HEK293T (cell line): Measurements from ENCODE around the gene VWC2L.

ENCODE experiments used
- CTCF ChIA-PET: fragments of 350-600 bp; formaldehyde crosslinking; extraction: SDS; loops from one replicate; lab custom pipeline; 2021; ENCODE audit warnings: antibody characterized with exemption, inconsistent platforms; lab: Yijun Ruan, JAX
- POLR2A ChIA-PET: fragments of 350-600 bp; formaldehyde crosslinking; extraction: SDS; loops from one replicate; lab custom pipeline; 2020; ENCODE audit warnings: antibody characterized with exemption, inconsistent platforms; lab: Yijun Ruan, JAX
- DNase-seq: peaks from one replicate; pipeline ENCODE4 v3.0.0; 2012; ENCODE audit warnings: mixed read lengths; ENCODE audit errors: extremely low spot score
- ARNT ChIP-seq: fragments of 450-650 bp; IDR thresholded peaks from 2 replicates; pipeline ENCODE4 v1.6.1; 2017; ENCODE audit warnings: mild to moderate bottlenecking
- BHLHE40 ChIP-seq: fragments of 450-650 bp; IDR thresholded peaks from 2 replicates; pipeline ENCODE4 v1.6.1; 2016; ENCODE audit warnings: mild to moderate bottlenecking, moderate library complexity, borderline replicate concordance
- CTBP1 ChIP-seq: fragments of 450-650 bp; IDR thresholded peaks from 2 replicates; pipeline ENCODE4 v1.6.1; 2016; ENCODE audit warnings: borderline replicate concordance
- ELF4 ChIP-seq: fragments of 450-650 bp; IDR thresholded peaks from 2 replicates; pipeline ENCODE4 v1.6.1; 2017; ENCODE audit warnings: antibody characterized with exemption
- FOXA1 ChIP-seq: fragments of 450-650 bp; IDR thresholded peaks from 2 replicates; pipeline ENCODE4 v1.6.1; 2016; ENCODE audit warnings: mild to moderate bottlenecking
- FOXK2 ChIP-seq: fragments of 450-650 bp; IDR thresholded peaks from 2 replicates; pipeline ENCODE4 v1.6.1; 2016; ENCODE audit warnings: mild to moderate bottlenecking
- FOXM1 ChIP-seq: fragments of 450-650 bp; IDR thresholded peaks from 2 replicates; pipeline ENCODE4 v1.6.1; 2017; ENCODE audit warnings: mild to moderate bottlenecking, borderline replicate concordance
- HDGF ChIP-seq: fragments of 450-650 bp; IDR thresholded peaks from 2 replicates; pipeline ENCODE4 v1.6.1; 2017; ENCODE audit warnings: antibody characterized with exemption, borderline replicate concordance
- L3MBTL2 ChIP-seq: fragments of 450-650 bp; conservative IDR thresholded peaks from 2 replicates; pipeline ENCODE4 v1.6.1; 2016; ENCODE audit warnings: mild to moderate bottlenecking
- LEF1 ChIP-seq: fragments of 450-650 bp; IDR thresholded peaks from 2 replicates; pipeline ENCODE4 v1.6.1; 2017; ENCODE audit warnings: mild to moderate bottlenecking, borderline replicate concordance
- NFRKB ChIP-seq: fragments of 450-650 bp; IDR thresholded peaks from 2 replicates; pipeline ENCODE4 v1.6.1; 2016; ENCODE audit warnings: mild to moderate bottlenecking, moderate library complexity
- PKNOX1 ChIP-seq: fragments of 450-650 bp; IDR thresholded peaks from 2 replicates; pipeline ENCODE4 v1.6.1; 2016
- SP1 ChIP-seq: fragments of 450-650 bp; IDR thresholded peaks from 2 replicates; pipeline ENCODE4 v1.6.1; 2017
- SUZ12 ChIP-seq: fragments of 450-650 bp; IDR thresholded peaks from 2 replicates; pipeline ENCODE4 v1.6.1; 2016; ENCODE audit warnings: mild to moderate bottlenecking
- TARDBP ChIP-seq: fragments of 450-650 bp; IDR thresholded peaks from 2 replicates; pipeline ENCODE4 v1.6.1; 2016
- ZNF384 ChIP-seq: fragments of 450-650 bp; IDR thresholded peaks from 2 replicates; pipeline ENCODE4 v1.6.1; 2016

The VWC2L gene

GRCh38 chr2:214560618-214561190, 149.8 kb downstream of the VWC2L start:
- POLR2A ChIA-PET = no interaction called here
- CTCF ChIA-PET = no interaction called here
- TF ChIP-seq ARNT (no peak), ZNF384 (no peak), ELF4 (no peak), HDGF (no peak), PKNOX1 (no peak), NFRKB (no peak), TARDBP (no peak), FOXA1 (no peak), L3MBTL2 (no peak), CTBP1 (no peak), SP1 (no peak), FOXK2 (no peak), BHLHE40 (no peak), FOXM1 (no peak)
- DNase-seq = no peak

- ChIA-PET POLR2A (no interaction called here), CTCF (no interaction called here)
- DNase-seq = no peak
- TF ChIP-seq NFRKB (no peak), ELF4 (no peak), SP1 (no peak), BHLHE40 (no peak), ARNT (no peak), FOXK2 (no peak)
Measured at GRCh38 chr2:214565246-214565645, 154.4 kb downstream of the VWC2L start.

GRCh38 chr2:214566457-214566856, 155.6 kb downstream of the VWC2L start:
- TF ChIP-seq PKNOX1 = no peak
- no peak for TF ChIP-seq LEF1
- no peak for TF ChIP-seq TARDBP
- no peak for TF ChIP-seq SUZ12
- TF ChIP-seq L3MBTL2 = no peak
- no peak for TF ChIP-seq ELF4
- TF ChIP-seq HDGF = no peak
- TF ChIP-seq SP1 = no peak
- no peak for TF ChIP-seq FOXA1
- no peak for TF ChIP-seq FOXM1
- no peak for TF ChIP-seq NFRKB
- no peak for TF ChIP-seq BHLHE40
- no peak for TF ChIP-seq ZNF384
- no peak for TF ChIP-seq CTBP1
- no peak for TF ChIP-seq FOXK2
- TF ChIP-seq ARNT = no peak
- ChIA-PET CTCF (no interaction called here), POLR2A (no interaction called here)
- no peak for DNase-seq

- DNase-seq = no peak
- ChIA-PET CTCF (no interaction called here), POLR2A (no interaction called here)
Measured at GRCh38 chr2:214569419-214570035, 158.7 kb downstream of the VWC2L start.

GRCh38 chr2:214574084-214574781, 163.4 kb downstream of the VWC2L start:
- no peak for DNase-seq
- POLR2A ChIA-PET = no interaction called here
- CTCF ChIA-PET = interaction anchor here (0.6 kb wide), 1 partner anchor 52 kb away, joined by 3 read pairs; no protein-coding TSS in a partner anchor
- TF ChIP-seq HDGF (no peak), SUZ12 (no peak), FOXA1 (no peak), FOXK2 (no peak), L3MBTL2 (no peak), FOXM1 (no peak)

More at GRCh38 chr2:214569419-214570035, 158.7 kb downstream of the VWC2L start:
- TF ChIP-seq NFRKB (no peak), LEF1 (no peak), TARDBP (no peak), BHLHE40 (no peak), FOXK2 (no peak), CTBP1 (no peak), ELF4 (no peak), PKNOX1 (no peak), SP1 (no peak)

GRCh38 chr2:214575030-214575429, 164.2 kb downstream of the VWC2L start:
- ChIA-PET POLR2A (no interaction called here), CTCF (no interaction called here)
- TF ChIP-seq L3MBTL2 (no peak), SUZ12 (no peak), CTBP1 (no peak), ARNT (no peak), FOXM1 (no peak), TARDBP (no peak), FOXK2 (no peak), ELF4 (no peak), ZNF384 (no peak), PKNOX1 (no peak), SP1 (no peak), HDGF (no peak), LEF1 (no peak), BHLHE40 (no peak), FOXA1 (no peak), NFRKB (no peak)
- no peak for DNase-seq
